ENCODE data around the gene PARD3B. TPM values are rescaled to one million over a fixed set of nuclear protein-coding genes. Genes with fewer than 3 reads are reported as not detected.

PARD3B gene
- total RNA-seq, 1 experiment from 2014 or later: 2.0 TPM

DNA sequence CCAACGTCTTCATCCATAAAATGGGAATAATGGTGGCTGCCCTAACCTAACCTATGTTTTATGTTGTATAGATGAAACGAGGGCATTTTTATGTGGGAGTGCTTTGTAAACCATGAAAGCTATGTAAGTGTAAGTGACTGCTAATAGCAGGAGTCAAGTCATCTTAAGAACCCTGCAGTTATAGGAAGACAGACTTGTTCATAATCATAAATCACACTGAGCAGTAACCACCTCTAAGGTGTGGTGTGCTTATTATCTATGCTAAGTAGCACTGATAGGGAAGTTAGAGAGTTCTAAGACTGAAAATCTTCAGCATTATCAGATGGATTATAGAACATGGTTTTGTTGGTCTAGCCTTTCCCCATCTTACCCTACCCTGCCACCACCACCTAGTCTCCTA, 1112.8 kb downstream of the PARD3B start (continued):
- TF ChIP-seq, protein P1, sequence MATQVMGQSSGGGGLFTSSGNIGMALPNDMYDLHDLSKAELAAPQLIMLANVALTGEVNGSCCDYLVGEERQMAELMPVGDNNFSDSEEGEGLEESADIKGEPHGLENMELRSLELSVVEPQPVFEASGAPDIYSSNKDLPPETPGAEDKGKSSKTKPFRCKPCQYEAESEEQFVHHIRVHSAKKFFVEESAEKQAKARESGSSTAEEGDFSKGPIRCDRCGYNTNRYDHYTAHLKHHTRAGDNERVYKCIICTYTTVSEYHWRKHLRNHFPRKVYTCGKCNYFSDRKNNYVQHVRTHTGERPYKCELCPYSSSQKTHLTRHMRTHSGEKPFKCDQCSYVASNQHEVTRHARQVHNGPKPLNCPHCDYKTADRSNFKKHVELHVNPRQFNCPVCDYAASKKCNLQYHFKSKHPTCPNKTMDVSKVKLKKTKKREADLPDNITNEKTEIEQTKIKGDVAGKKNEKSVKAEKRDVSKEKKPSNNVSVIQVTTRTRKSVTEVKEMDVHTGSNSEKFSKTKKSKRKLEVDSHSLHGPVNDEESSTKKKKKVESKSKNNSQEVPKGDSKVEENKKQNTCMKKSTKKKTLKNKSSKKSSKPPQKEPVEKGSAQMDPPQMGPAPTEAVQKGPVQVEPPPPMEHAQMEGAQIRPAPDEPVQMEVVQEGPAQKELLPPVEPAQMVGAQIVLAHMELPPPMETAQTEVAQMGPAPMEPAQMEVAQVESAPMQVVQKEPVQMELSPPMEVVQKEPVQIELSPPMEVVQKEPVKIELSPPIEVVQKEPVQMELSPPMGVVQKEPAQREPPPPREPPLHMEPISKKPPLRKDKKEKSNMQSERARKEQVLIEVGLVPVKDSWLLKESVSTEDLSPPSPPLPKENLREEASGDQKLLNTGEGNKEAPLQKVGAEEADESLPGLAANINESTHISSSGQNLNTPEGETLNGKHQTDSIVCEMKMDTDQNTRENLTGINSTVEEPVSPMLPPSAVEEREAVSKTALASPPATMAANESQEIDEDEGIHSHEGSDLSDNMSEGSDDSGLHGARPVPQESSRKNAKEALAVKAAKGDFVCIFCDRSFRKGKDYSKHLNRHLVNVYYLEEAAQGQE (IDR thresholded peaks at IDR 0.05; ENCODE audit: low read depth): no peak
- TF ChIP-seq CBX3 (IDR thresholded peaks at IDR 0.05; ENCODE audit: low read depth) (no peak), EZH2phosphoT487 (IDR thresholded peaks at IDR 0.05; ENCODE audit: borderline replicate concordance) (no peak), MAX (IDR thresholded peaks at IDR 0.05) (no peak), ZNF274 (IDR thresholded peaks at IDR 0.05; ENCODE audit: low read depth, low read length) (no peak), SP1 (IDR thresholded peaks at IDR 0.05; ENCODE audit: low read depth) (no peak), FOSL1 (IDR thresholded peaks at IDR 0.05; ENCODE audit: low read depth) (no peak)
- TF ChIP-seq, protein P2, sequence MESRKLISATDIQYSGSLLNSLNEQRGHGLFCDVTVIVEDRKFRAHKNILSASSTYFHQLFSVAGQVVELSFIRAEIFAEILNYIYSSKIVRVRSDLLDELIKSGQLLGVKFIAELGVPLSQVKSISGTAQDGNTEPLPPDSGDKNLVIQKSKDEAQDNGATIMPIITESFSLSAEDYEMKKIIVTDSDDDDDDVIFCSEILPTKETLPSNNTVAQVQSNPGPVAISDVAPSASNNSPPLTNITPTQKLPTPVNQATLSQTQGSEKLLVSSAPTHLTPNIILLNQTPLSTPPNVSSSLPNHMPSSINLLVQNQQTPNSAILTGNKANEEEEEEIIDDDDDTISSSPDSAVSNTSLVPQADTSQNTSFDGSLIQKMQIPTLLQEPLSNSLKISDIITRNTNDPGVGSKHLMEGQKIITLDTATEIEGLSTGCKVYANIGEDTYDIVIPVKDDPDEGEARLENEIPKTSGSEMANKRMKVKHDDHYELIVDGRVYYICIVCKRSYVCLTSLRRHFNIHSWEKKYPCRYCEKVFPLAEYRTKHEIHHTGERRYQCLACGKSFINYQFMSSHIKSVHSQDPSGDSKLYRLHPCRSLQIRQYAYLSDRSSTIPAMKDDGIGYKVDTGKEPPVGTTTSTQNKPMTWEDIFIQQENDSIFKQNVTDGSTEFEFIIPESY (IDR thresholded peaks at IDR 0.05; ENCODE audit: extremely low read depth, insufficient replicate concordance, low read length): no peak

DNA sequence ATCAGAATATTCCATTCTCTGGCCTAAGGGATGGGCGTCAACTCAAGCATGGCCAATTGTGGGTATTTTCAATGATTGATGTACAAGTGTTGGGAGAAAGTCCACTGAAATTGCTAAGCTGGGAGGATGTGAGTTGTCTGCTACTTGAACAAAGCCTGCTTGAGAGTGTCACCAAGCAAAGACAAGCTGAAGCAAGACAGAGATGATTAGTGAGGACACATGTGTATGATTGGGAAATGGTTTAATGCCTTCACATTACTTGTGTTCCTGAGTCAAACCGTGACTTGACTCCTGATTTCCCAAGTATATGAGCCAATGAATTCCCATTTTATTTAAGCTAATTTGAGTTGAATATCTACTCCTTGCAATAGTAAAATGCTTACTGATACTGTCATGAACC, 1113.3 kb downstream of the PARD3B start:
- DNase-seq (ENCODE audit: low read depth, low spot score) (no peak), ATAC-seq (no peak)
- Histone ChIP-seq H3K4me2 (ENCODE audit: low read length) (no peak overlapping the region), H4K20me1 (ENCODE audit: insufficient read depth) (no peaks in the 10 kb centered on the region), H3K4me3 (replicated peaks in 1 of 2; ENCODE audit: low read depth in 1 of 2, low read length in 2 of 2) (no peak overlapping the region), H3K27ac (ENCODE audit: low read depth, low read length) (no peak overlapping the region), H3K79me2 (ENCODE audit: insufficient read depth, low read length) (no peaks in the 10 kb centered on the region), H3K27me3 (ENCODE audit: insufficient read depth, low read length) (peaks cover 18% of the 10 kb centered on the region), H3K9me2 (ENCODE audit: insufficient read depth) (no peaks in the 10 kb centered on the region), H2AFZ (ENCODE audit: low read depth, low read length, poor library complexity, severe bottlenecking) (no peak overlapping the region), H3K36me3 (ENCODE audit: control insufficient read depth in 1 of 2, insufficient read depth in 2 of 2, low read length in 2 of 2) (no peaks in the 10 kb centered on the region), H3K4me1 (ENCODE audit: control insufficient read depth in 1 of 2, insufficient read depth in 2 of 2, low read length in 2 of 2) (no peaks in the 10 kb centered on the region), H3K9ac (ENCODE audit: low read length) (no peak overlapping the region), H3K9me3 (ENCODE audit: control insufficient read depth in 1 of 2, insufficient read depth in 1 of 2, low read depth in 1 of 2, low read length in 2 of 2) (no peaks in the 10 kb centered on the region)
- no peak for TF ChIP-seq SIN3A (IDR thresholded peaks at IDR 0.05; ENCODE audit: low read depth)
- TF ChIP-seq EGR1 (IDR thresholded peaks at IDR 0.05; ENCODE audit: low read depth): no peak
- no peak for TF ChIP-seq EZH2 (IDR thresholded peaks at IDR 0.05)
- no peak for TF ChIP-seq RAD21 (IDR thresholded peaks at IDR 0.05; ENCODE audit: low read depth)
- TF ChIP-seq POLR2AphosphoS5 (IDR thresholded peaks at IDR 0.05; ENCODE audit: low read depth, low read length): no peak
- TF ChIP-seq SRF (IDR thresholded peaks at IDR 0.05; ENCODE audit: low read depth): no peak
- TF ChIP-seq, protein P2 (IDR thresholded peaks at IDR 0.05; ENCODE audit: extremely low read depth, insufficient replicate concordance, low read length): no peak
- no peak for TF ChIP-seq ZFX (IDR thresholded peaks at IDR 0.05)
- TF ChIP-seq YY1 (IDR thresholded peaks at IDR 0.05; ENCODE audit: extremely low read depth, insufficient replicate concordance, low read depth, low read length): no peak
- ChIA-PET CTCF (no interaction called here), POLR2A (no interaction called here), RAD21 (ENCODE audit: low non-redundant PET in 1 of 2, low total read pairs in 2 of 2, uncharacterized antibody in 2 of 2, unreplicated experiment in 2 of 2) (no interaction called here)
- BruUV-seq (replicated peaks): no TSS peak
- intact Hi-C loops (cut with micrococcal nuclease): no loop called here
